Kidney epithelial cell (primary cell): ENCODE results near the gene SOX6. TPM values are rescaled to one million over a fixed set of nuclear protein-coding genes. Genes with fewer than 3 reads are reported as not detected.

Experiments used
- DNase-seq: peaks from one replicate; pipeline ENCODE4 v3.0.0-alpha.2; 2010; ENCODE audit warnings: low read depth
- H3K27me3 ChIP-seq: 2 replicates; pipeline ENCODE4 v1.6.0; 2011; ENCODE audit warnings: low read length; ENCODE audit not compliant: control insufficient read depth, insufficient read depth
- H3K36me3 ChIP-seq: 2 replicates; pipeline ENCODE4 v1.5.1; 2011; ENCODE audit warnings: low read length; ENCODE audit not compliant: control insufficient read depth, insufficient read depth
- H3K4me3 ChIP-seq: 2 replicates; pipeline ENCODE4 v1.5.1; 2011; ENCODE audit warnings: low read depth, mild to moderate bottlenecking, control low read depth, low read length
- total RNA-seq: library from RNA; depleted of rRNA; stranded (reverse); fragments of >200 nt; gene quantifications from 2 replicates; pipeline ENCODE4 v1.2.3, GENCODE V29; 2015
- TF ChIP-seq, protein P1 (sequence below): IDR thresholded peaks from 2 replicates; pipeline ENCODE4 v1.5.1; 2011; ENCODE audit warnings: mild to moderate bottlenecking, moderate library complexity, low read length, control low read depth, inconsistent platforms; ENCODE audit not compliant: insufficient read depth, poor library complexity, severe bottlenecking

The SOX6 gene
- total RNA-seq, 1 donor from 2014 or later = 2.7 TPM

DNA sequence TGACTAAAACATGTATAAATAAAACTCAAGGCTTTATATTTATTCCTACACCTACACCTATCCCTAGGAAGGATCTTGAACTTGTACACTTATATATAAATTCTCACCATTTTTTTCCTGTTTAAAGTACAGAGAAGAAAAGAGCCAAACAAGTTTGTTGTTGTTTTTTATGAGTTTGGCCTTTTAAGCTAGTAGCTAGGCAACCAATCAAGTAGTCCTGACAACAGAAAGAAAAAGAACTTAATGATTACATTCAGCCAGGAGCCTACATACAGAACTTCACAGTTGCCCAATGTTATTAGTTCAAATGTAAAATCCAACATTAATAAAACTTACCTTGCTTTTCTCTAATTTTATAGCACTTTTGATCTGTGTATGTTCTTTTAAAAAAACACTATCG, 316.2 kb downstream of the SOX6 start:
- Histone ChIP-seq H3K27me3 (no peaks in the 10 kb centered on the region), H3K4me3 (no peak overlapping the region), H3K36me3 (no peaks in the 10 kb centered on the region)
- no peak for DNase-seq
- TF ChIP-seq, protein P1, sequence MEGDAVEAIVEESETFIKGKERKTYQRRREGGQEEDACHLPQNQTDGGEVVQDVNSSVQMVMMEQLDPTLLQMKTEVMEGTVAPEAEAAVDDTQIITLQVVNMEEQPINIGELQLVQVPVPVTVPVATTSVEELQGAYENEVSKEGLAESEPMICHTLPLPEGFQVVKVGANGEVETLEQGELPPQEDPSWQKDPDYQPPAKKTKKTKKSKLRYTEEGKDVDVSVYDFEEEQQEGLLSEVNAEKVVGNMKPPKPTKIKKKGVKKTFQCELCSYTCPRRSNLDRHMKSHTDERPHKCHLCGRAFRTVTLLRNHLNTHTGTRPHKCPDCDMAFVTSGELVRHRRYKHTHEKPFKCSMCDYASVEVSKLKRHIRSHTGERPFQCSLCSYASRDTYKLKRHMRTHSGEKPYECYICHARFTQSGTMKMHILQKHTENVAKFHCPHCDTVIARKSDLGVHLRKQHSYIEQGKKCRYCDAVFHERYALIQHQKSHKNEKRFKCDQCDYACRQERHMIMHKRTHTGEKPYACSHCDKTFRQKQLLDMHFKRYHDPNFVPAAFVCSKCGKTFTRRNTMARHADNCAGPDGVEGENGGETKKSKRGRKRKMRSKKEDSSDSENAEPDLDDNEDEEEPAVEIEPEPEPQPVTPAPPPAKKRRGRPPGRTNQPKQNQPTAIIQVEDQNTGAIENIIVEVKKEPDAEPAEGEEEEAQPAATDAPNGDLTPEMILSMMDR = no peak

DNA sequence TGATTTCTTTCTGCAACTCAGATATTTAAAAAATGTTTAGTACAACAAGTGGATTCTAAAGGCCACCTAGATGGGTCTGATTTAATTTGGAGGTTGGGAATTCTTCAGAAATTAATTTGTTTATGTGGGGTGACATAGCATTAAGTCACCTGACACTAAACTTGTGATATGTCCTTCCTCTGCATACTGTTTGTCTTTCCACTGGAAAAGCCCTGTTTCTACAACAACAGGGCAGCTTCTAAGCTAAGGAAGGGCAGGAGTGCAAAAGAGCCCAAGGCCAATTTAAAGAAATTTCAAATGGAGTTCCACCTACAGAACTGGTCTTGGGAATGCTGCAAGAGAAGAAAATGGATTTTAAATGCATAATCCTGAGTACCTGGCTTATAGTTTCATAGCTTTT, 319.2 kb downstream of the SOX6 start:
- no peak for DNase-seq
- H3K4me3 ChIP-seq = no peak overlapping the region
- TF ChIP-seq, protein P1 = no peak
- H3K36me3 ChIP-seq = no peaks in the 10 kb centered on the region
- no peaks in the 10 kb centered on the region for H3K27me3 ChIP-seq

DNA sequence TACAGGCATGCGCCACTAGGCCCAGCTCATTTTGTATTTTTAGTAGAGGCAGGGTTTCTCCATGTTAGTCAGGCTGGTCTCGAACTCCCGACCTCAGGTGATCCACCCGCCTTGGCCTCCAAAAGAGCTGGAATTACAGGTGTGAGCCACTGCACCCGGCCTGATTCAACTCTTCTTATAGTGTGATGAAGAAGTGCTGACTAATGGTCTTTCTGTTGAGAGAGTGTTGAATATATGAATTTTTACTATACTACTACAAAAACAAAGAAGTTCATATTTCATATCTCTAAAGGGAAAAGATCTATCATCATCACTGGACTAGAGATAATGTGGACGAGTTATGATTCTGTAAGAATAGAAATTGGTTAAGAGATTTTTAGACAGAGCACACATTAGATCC, 320.1 kb downstream of the SOX6 start:
- TF ChIP-seq, protein P1 = no peak
- Histone ChIP-seq H3K4me3 (no peak overlapping the region), H3K27me3 (no peaks in the 10 kb centered on the region), H3K36me3 (no peaks in the 10 kb centered on the region)
- no peak for DNase-seq

DNA sequence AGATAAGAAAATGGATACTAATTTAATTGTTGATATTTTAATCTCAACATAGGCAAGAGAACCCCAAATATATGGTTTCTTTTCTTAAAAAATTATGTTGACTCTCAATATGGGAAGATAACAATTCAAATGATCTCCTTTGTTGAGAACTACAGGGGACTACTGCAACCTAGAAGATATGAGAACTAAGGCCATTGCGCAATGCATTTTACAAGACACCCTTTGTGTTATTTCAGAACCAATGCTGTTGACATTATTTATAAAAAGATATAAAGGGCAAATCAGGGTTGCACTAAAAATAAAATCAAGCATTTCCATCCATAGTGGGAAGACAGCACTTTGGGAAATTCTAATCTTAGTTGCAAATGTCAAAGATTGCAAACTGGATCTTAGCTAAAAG, 322.3 kb downstream of the SOX6 start:
- H3K27me3 ChIP-seq = no peaks in the 10 kb centered on the region
- DNase-seq = no peak
- H3K36me3 ChIP-seq = no peaks in the 10 kb centered on the region
- TF ChIP-seq, protein P1 = no peak
- no peak overlapping the region for H3K4me3 ChIP-seq

DNA sequence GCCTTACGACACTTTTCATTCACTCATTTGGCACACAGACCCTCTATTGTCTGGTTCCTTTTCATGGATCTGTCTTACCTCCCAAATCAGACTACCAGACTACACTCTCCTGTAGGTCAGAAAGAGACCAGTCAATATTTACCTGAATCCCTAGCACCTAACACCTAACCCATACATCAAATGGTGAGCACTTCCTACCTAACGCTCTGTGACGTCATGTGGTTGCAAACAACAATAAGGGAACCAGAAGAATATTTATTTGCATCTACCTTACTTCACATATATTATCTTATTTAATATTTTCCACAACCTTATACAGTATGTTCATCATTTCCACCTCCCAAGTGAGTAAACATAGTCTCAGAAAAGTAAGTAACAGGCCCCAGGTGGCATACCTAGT, 323.4 kb downstream of the SOX6 start:
- TF ChIP-seq, protein P1 = no peak
- DNase-seq = no peak
- no peaks in the 10 kb centered on the region for H3K27me3 ChIP-seq
- no peaks in the 10 kb centered on the region for H3K36me3 ChIP-seq
- no peak overlapping the region for H3K4me3 ChIP-seq

DNA sequence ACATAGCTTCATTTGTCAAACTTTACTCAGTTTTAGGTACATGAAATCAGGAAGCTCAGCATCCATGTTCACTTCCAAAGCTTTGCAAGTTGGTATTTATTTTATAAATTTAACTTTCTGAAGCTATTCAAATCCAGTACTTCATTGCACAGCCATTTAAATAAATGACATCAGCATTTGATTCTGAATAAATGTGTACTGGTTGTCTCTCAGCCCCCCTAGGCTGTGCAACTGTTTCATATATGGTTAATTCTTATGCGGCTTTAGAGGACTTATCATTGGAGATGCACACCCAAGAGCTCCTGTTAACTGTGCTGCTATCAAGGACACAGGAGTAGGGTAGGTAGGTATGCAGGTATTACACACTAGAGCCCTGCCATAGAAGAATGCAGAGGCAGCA, 325.1 kb downstream of the SOX6 start:
- TF ChIP-seq, protein P1 = no peak
- Histone ChIP-seq H3K4me3 (no peak overlapping the region), H3K36me3 (no peaks in the 10 kb centered on the region), H3K27me3 (no peaks in the 10 kb centered on the region)
- DNase-seq = no peak
